Fibroblast of peridontal ligament (primary cell): ENCODE measurements around the gene MEIG1.
"Not testable (repeated sequence)": the region's sequence is repeated elsewhere in the genome, so short reads cannot be mapped to it uniquely, and the experiment has no call there.

Source experiments
- DNase-seq: peaks from one replicate; pipeline ENCODE4 v3.0.0-alpha.2; 2010; ENCODE audit errors: extremely low read depth

The MEIG1 gene

GRCh38 chr10:14959221-14960057, at the start of gene MEIG1:
TSS of gene MEIG1 (plus strand) at chr10:14959388. CDS start at chr10:14966469, 7,081 bp downstream.
- peak; percentile 94 for DNase-seq

- no peak for DNase-seq
These were observed 48.2 kb upstream of the MEIG1 start for GRCh38 chr10:14910953-14911352.

- no peak for DNase-seq
These were observed 47.4 kb upstream of the MEIG1 start for GRCh38 chr10:14911801-14912200.

GRCh38 chr10:14916600-14916999, 42.6 kb upstream of the MEIG1 start:
- DNase-seq = no peak

GRCh38 chr10:14917827-14918226, 41.4 kb upstream of the MEIG1 start:
- DNase-seq = no peak

- peak; percentile 23 for DNase-seq
These were observed 40.2 kb upstream of the MEIG1 start for GRCh38 chr10:14918964-14919363.

- no peak for DNase-seq
These were observed 35.2 kb upstream of the MEIG1 start for GRCh38 chr10:14924013-14924412.

- no peak for DNase-seq
These were observed 33.9 kb upstream of the MEIG1 start for GRCh38 chr10:14925268-14925667.

GRCh38 chr10:14926061-14926470, 33.1 kb upstream of the MEIG1 start:
- no peak for DNase-seq

- DNase-seq = no peak
These were observed 32.3 kb upstream of the MEIG1 start for GRCh38 chr10:14926722-14927416.

GRCh38 chr10:14930610-14931009, 28.6 kb upstream of the MEIG1 start:
- no peak for DNase-seq

- DNase-seq = no peak
These were observed 22.6 kb upstream of the MEIG1 start for GRCh38 chr10:14936584-14936983.

GRCh38 chr10:14938971-14939370, 20.2 kb upstream of the MEIG1 start:
- not testable (repeated sequence) for DNase-seq

- DNase-seq = not testable (repeated sequence)
These were observed 16.8 kb upstream of the MEIG1 start for GRCh38 chr10:14942147-14942949.

GRCh38 chr10:14942950-14943338, 16.2 kb upstream of the MEIG1 start:
- not testable (repeated sequence) for DNase-seq

- DNase-seq = no peak
These were observed 14.1 kb upstream of the MEIG1 start for GRCh38 chr10:14945108-14945507.

- DNase-seq = no peak
These were observed 11.9 kb upstream of the MEIG1 start for GRCh38 chr10:14947268-14947667.

GRCh38 chr10:14949291-14949690, 9.9 kb upstream of the MEIG1 start:
- DNase-seq = peak; percentile 11

- DNase-seq = no peak
These were observed 6.3 kb upstream of the MEIG1 start for GRCh38 chr10:14952851-14953423.

- peak; percentile 74 for DNase-seq
These were observed 5.7 kb upstream of the MEIG1 start for GRCh38 chr10:14953424-14954000.

- peak; percentile 85 for DNase-seq
These were observed 5.0 kb upstream of the MEIG1 start, which contains the start of gene DCLRE1C for GRCh38 chr10:14954001-14954770. TSS of gene DCLRE1C (minus strand) at chr10:14954096. CDS start at chr10:14954010, 86 bp downstream.
